ENCODE data around the gene PNPLA7. TPM values are rescaled to one million over a fixed set of nuclear protein-coding genes. Genes with fewer than 3 reads are reported as not detected.

PNPLA7 gene
- total and polyA plus RNA-seq, 8 donors: 3.5 to 51.3 (median 16.6) TPM

GRCh38 chr9:137582286-137582860, 32.2 kb upstream of the PNPLA7 start:
- peaks cover 35 to 67% (median 61%) of the 10 kb centered on the region in 4 donors for H3K36me3 ChIP-seq
- 74 to 81% (median 76%) methylated on average over 11 to 20 of the region's 20 CpGs for WGBS, 5 donors
- no peak overlapping the region for H3K27ac ChIP-seq
- no peak overlapping the region for H3K4me3 ChIP-seq
- peak in 1 of 2 donors; percentile 55 for DNase-seq
- TF ChIP-seq EP300 (IDR thresholded peaks at IDR 0.05) (no peak), POLR2AphosphoS5 (IDR thresholded peaks at IDR 0.05) (no peak), CTCF (IDR thresholded peaks at IDR 0.05) (peak in 2 of 7 experiments; percentile 19 to 25), POLR2A (IDR thresholded peaks at IDR 0.05) (no peak)
- peaks cover 13 to 39% (median 24%) of the 10 kb centered on the region in 4 donors for H3K4me1 ChIP-seq
- no peaks in the 10 kb centered on the region for H3K27me3 ChIP-seq
- intact Hi-C loops (cut with DNase I; ENCODE audit: low total_unique reads): no loop called here
- H3K9me3 ChIP-seq: no peaks in the 10 kb centered on the region

GRCh38 chr9:137581361-137582285, 31.4 kb upstream of the PNPLA7 start:
- H3K36me3 ChIP-seq: peaks cover 28 to 59% (median 54%) of the 10 kb centered on the region in 4 donors
- no peak overlapping the region for H3K4me3 ChIP-seq
- no peak overlapping the region for H3K27ac ChIP-seq
- peaks cover 21 to 47% (median 31%) of the 10 kb centered on the region in 4 donors for H3K4me1 ChIP-seq
- no peaks in the 10 kb centered on the region for H3K9me3 ChIP-seq
- 83 to 90% (median 89%) methylated on average over 22 of the region's 22 CpGs for WGBS, 5 donors
- no peak for TF ChIP-seq CTCF (IDR thresholded peaks at IDR 0.05)
- no peak for TF ChIP-seq EP300 (IDR thresholded peaks at IDR 0.05)
- TF ChIP-seq POLR2A (IDR thresholded peaks at IDR 0.05): no peak
- TF ChIP-seq POLR2AphosphoS5 (IDR thresholded peaks at IDR 0.05): no peak
- intact Hi-C loops (cut with DNase I; ENCODE audit: low total_unique reads): no loop called here
- H3K27me3 ChIP-seq: no peaks in the 10 kb centered on the region
- DNase-seq: no peak

- peaks cover 28 to 59% (median 53%) of the 10 kb centered on the region in 4 donors for H3K36me3 ChIP-seq
- TF ChIP-seq EP300 (IDR thresholded peaks at IDR 0.05): no peak
- TF ChIP-seq POLR2AphosphoS5 (IDR thresholded peaks at IDR 0.05): no peak
- no peak for TF ChIP-seq POLR2A (IDR thresholded peaks at IDR 0.05)
- TF ChIP-seq CTCF (IDR thresholded peaks at IDR 0.05): no peak
- peaks cover 21 to 54% (median 38%) of the 10 kb centered on the region in 4 donors for H3K4me1 ChIP-seq
- no peak for DNase-seq
- no peak overlapping the region for H3K4me3 ChIP-seq
- no peak overlapping the region for H3K27ac ChIP-seq
- no peaks in the 10 kb centered on the region for H3K27me3 ChIP-seq
- H3K9me3 ChIP-seq: no peaks in the 10 kb centered on the region
- intact Hi-C loops (cut with DNase I; ENCODE audit: low total_unique reads): no loop called here
- WGBS, 5 donors: 92 to 100% (median 97%) methylated on average over 1 to 4 of the region's 4 CpGs
Observed at GRCh38 chr9:137580954-137581322, 30.7 kb upstream of the PNPLA7 start.

- TF ChIP-seq POLR2AphosphoS5 (IDR thresholded peaks at IDR 0.05): no peak
- TF ChIP-seq CTCF (IDR thresholded peaks at IDR 0.05): no peak
- TF ChIP-seq POLR2A (IDR thresholded peaks at IDR 0.05): no peak
- no peak for TF ChIP-seq EP300 (IDR thresholded peaks at IDR 0.05)
- peaks cover 21 to 59% (median 42%) of the 10 kb centered on the region in 4 donors for H3K4me1 ChIP-seq
- no peaks in the 10 kb centered on the region for H3K27me3 ChIP-seq
- H3K36me3 ChIP-seq: peaks cover 29 to 59% (median 53%) of the 10 kb centered on the region in 4 donors
- 82 to 87% (median 84%) methylated on average over 20 to 23 of the region's 23 CpGs for WGBS, 5 donors
- H3K9me3 ChIP-seq: no peaks in the 10 kb centered on the region
- DNase-seq: no peak
- no peak overlapping the region for H3K4me3 ChIP-seq
- no peak overlapping the region for H3K27ac ChIP-seq
- intact Hi-C loops (cut with DNase I; ENCODE audit: low total_unique reads): no loop called here
Observed at GRCh38 chr9:137580209-137580953, 30.2 kb upstream of the PNPLA7 start.

Data from stomach (tissue), 9 donors.